Renal pelvis (tissue), 4 donors: ENCODE results near the gene THAP8. TPM values are rescaled to one million over a fixed set of nuclear protein-coding genes. Genes with fewer than 3 reads are reported as not detected.

Experiments used
- DNase-seq: peaks from one replicate; pipeline ENCODE4 v3.0.0-alpha.2; 2013
- polyA plus RNA-seq, 3 donors: library from polyadenylated mRNA; unstranded; fragments of 120-200 nt; gene quantifications; one replicate each; pipeline ENCODE4 v1.2.1, GENCODE V29; 2013; ENCODE audit not compliant: insufficient read length in 3 of 3

THAP8 gene
- polyA plus RNA-seq, 3 donors = 14.0 to 16.5 (median 15.6) TPM

DNA sequence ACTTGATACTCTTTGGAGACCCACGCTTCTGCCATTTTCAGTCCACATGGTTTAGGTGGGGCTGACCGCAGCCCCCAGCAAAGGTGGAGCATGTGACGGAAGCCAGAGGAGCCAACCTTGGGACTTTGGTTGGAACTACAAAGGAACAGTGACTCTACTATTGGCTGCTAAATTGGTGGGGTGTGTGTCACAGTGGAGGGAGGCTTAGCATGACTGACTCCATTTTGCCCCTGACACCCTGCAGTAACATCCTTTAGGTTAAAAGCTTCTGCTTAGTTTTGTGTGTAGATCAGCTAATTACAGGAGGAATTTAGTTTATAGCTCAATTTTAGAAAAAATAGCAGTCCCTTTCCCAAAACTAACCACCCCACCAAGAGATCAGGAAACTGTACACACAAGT, 52.5 kb downstream of the THAP8 start:
- no peak for DNase-seq

DNA sequence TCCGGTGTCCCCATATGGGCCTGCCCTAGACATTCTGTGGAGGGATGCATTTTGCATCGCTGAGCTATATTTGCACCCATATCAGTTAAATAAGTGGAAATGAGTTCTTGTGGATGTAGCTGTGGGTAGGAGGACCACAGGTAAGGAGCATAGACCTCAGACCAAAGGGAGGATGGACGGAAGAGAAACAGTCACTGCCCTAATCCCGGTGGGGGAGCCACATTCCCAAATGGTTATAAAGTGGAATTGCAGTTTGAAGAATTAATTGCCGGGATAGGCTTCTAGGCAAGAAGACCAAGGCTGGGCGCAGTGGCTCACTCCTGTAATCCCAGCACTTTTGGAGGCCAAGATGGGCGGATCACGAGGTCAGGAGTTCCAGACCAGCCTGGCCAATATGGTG, 57.3 kb downstream of the THAP8 start:
- DNase-seq = no peak

DNA sequence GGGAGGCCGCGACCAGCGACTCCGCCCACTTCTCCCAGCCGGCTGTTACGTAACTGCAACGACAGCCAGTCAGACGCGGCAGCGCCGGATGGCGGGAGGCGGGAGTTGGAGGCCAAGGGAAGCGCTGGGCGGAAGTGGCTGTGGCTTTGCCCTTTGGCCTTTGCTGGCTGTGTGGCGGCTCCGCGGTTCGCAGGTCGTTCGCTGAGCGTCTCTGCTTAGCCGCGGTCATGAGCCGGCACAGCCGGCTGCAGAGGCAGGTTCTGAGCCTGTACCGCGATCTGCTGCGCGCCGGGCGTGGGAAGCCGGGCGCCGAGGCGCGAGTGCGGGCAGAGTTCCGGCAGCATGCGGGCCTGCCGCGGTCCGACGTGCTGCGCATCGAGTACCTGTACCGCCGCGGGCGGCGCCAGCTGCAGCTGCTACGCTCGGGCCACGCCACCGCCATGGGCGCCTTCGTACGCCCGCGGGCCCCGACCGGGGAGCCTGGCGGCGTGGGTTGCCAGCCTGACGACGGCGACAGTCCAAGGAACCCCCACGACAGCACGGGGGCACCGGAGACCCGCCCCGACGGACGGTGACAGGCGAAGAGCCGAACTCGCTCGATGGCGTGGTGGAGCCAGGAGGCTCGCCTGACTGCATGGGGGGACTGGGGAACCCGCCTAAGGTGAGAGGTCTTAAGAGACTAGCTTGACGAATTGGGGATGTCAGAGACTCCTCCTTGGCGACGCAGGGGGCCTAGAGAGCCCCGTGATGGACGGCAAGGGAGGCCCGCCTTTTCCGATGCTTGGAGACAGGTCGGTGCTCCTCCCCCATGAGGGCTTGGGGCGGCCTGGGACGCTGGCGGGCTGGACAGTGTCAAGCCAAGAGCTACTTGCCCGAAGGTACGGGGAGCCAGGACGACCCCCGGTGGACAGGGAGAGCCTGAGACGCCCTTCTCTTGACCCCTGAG, 58.8 kb downstream of the THAP8 start, which contains the start of gene SDHAF1:
Gene SDHAF1, plus strand, starts transcription at position 141 of the 946 bp plus-strand sequence. Its CDS starts 87 bp downstream, at position 228.
- DNase-seq = peak; percentile 95

DNA sequence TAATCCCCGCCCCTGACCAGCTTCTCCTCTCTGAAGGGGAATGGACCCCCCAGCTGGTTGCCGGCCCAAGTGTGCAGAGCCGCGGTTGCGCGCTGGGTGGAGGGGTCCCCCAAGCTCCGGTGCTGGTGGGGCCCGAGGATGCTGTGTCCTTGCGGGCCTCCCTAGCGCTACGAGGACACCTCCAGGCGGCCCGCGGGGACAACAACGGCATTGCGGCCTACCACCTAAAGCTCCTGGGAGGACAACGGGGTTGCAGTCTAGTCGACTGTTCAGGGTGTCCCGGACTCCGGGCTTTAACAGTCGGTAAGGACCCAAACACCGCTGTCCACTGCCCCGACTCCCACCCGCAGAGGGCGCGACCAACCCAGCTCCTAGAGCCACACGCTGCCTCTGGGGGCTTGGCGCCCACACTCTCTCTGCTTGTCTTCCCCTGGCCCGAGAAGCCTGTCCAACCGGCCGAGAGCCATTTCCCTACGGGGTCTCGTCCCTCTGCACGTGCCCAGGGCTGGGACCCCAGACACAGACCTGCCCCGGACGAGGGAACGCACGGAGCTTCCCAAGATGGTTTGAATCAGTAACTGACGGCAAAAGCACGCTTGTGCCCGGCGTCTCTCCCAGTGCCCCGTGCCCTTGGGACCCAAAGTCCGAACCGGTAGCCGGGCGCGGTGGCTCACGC, 60.0 kb downstream of the THAP8 start:
- no peak for DNase-seq

DNA sequence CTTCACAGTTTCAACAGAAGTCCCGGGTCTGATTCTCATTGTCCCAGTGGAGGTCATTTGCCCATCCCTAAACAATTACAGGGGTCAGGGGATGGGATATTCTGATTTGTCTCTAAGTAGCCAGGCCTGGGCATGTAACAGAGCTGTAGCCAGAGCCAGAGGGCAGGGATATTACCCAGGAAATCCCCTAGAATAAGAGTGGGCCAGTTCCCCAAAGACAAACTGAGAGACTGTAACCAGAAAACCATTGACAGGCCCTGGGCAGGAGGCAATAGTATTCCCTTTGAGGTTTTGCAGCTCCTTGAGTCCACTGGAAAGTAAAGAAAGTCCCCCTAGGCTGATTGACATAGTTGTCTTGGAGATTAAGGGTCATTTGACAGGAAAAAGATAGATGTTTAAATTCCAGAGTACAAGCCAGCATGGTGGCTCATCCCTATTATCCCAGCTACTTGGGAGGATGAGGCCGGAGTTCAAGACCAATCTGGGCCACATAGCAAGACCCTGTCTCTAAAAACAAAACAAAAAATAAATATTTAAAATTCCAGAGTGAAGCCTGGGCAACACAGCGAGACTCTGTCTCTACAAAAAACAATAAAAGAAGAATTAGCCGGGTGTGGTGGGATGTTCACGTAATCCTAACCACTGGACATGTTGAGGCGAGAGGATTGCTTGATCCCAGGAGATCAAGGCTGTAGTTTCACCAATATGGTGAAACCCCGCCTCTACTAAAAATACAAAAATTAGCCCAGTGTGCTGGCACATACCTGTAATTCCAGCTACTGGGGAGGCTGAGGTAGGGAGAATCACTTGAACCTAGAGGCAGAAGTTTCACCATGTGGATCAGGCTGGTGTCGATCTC, 60.9 kb downstream of the THAP8 start:
- no peak for DNase-seq

DNA sequence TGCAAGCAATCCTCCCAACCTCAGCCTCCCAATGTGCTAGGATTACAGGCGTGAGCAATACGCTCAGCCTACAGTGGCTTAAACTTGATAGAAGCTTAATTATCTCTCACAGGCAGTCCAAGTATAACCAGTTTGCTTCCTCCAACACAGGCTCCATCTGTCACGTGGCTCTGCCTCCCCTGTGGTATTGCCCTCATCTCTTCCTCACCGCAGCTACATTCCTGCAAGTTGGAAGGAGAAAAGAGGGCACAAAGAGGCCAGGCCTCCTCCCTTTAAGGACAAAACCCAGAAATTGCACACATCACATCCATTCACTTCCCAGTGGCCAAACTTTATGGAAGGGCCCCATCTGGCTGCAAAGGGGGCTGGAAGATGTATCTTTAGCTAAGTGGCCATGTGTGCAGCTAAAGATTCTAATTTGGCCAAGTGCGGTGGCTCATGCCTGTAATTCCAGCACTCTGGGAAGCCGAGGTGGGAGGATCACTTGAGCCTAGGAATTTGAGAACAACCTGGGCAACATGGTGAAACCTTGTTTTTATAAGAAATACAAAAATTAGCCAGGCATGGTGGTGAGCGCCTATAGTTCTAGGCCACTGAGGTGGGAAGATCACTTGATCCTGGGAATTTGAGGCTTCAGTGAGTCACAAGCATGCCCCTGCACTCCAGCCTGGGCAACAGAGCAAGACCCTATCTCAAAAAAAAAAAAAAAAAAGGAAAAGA, 62.2 kb downstream of the THAP8 start:
- DNase-seq = no peak

DNA sequence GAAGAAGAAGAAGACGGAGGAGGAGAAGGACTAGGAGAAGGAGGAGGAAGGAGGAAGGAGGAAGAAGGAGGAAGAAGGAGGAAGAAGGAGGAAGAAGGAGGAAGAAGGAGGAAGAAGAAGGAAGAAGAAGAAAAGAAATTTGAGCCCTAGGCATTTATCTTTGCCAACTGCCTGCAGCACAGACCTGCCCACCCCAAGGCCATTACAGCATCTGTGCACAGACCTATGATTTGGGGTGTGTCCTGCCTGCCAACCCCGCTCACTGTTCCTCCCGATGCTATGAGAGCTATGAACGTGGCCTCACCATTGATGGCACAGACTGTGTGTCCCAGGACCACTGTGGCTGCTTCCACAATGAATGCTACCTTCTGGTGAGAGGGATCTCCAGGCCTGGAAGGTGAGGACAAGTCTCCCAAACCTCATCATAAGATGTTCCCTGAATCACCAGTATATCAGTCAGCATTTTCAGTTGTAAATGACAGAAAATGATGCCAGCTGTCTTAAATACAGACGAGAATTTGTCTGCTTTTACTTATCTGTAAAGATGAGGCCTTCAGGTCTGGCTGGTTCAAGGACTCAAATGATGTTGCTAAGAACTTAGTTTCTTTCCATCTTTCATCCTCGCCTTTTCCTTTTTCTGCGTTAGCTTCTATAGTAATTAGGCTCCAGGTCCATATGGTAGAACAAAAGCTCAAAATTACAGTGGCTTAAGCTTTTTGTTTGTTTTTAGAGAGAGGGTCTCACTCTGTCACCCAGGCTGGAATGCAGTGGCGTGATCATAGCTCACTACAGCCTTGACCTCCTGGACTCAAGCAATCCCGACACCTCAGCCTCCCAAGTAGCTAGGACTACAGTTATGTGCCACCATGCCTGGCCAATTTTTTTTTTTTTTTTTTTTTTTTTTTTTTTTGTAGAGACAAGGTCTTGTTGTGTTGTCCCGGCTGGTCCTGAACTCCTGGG, 63.0 kb downstream of the THAP8 start:
- no peak for DNase-seq

DNA sequence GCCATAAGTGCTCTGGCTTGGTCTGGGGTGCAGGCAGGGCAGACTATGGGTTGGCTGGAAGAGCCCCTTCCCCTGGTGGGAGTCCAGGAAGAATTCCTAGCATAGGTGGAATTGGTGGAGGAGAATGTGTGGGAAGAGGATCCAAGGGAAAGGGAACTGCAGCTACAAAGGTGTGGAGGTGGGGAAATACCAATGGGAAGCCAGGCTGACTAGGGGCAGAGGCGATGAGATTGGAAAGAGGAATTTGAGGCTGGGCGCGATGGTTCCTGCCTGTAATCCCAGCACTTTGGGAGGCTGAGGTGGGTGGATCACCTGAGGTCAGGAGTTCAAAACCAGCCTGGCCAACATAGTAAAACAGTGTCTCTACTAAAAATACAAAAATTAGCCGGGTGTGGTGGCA, 63.9 kb downstream of the THAP8 start:
- no peak for DNase-seq

DNA sequence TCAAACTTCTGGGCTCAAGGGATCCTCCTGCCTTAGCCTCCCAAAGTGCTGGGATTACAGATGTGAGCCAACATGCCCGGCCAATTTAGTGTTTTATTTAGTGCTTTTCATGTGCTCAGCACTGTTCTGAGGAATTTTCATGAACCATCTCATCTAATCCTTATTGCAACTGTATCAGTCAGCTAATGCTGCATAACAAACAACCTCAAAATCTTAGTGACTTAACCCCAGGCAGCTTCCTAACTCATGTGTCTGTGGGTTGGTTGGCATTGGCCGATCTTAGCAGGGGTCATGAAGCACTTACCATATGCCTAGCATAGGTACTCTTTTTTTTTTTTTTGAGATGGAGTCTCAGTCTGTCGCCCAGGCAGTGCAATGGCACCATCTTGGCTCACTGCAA, 65.3 kb downstream of the THAP8 start:
- no peak for DNase-seq

DNA sequence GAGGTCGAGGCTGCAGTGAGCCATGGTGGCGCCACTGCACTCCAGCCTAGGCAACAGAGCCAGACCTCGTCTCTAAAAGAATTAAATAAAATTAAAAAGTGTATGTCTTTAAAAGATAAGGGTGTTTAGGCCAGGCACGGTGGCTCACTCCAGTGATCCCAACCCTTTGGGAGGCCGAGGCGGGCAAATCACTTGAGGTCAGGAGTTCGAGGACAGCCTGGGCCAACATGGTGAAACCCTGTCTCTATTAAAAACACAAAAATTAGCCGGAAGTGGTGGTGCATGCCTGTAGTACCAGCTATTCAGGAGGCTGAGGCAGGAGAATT, 66.6 kb downstream of the THAP8 start:
- DNase-seq = no peak

DNA sequence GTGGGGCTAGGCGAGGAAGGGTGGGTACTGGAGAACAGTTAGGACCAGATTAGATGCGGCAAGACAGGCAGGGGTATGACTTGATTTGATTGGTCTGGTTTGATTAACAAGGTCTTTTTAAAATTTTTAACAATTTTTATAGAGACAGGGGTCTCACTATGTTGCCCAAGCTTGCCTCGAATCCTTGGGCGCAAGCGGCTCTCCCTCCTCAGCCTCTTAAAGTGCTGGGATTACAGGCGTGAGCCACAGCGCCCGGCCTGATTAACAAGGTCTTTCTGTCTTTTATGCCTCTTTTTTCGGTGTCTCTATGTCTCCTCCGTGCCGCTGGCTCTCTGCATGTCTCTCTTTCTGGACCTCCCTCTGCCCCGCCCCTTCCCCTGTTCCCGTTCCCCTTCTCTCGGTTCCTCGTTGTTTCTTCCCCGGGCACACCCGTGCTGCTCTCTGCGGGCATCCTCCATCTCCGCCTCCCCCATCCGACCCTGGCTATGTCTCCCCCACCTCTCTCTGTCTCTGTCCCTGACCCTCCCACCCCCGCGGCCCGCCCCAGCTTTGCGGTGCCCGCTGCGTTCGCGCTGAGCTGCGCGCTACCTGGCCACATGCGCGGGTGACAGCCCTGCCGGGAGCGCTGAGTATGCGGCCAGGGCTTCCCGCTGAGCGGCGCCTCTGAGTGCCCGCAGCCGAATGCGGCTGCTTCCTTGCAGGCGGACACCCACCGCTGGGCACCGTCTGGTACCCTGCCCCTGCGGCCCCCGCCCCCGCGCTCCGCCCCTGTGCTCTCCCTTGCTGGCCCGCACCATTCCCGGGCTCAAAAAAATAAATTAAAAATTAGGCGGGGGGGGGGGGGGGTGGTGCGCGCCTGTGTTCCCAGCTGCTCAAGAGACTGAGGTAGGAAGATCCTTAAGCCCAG, 67.2 kb downstream of the THAP8 start:
- no peak for DNase-seq

DNA sequence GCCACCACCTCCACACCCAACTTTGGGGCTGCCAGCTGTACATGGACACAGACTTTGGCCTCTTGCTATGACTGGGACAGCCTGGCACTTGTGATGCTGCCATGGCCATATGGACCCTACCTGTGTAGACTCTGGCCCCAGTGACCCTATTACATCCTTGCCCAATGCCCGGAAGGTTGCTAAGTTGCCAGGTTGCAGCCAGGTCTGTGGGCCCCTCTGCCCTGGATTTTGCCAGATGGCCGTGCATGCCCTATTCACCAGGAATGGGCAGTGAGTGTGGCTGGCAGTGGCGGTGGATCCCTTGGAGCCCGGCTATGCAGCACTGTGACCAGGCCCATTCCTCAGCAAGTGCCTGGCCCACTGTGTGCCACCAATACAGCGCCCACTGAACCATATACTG, 68.0 kb downstream of the THAP8 start:
- DNase-seq = no peak

Other genes starting within 250 kb of the THAP8 start
- gene PRODH2, start 241.4 kb downstream of the THAP8 start, polyA plus RNA-seq = 10 to 100 TPM; 41.4 to 52.5 (median 49.5) TPM
- 100 to 1,000 TPM; 145 to 223 (median 223) TPM for gene NPHS1, start 201.8 kb downstream of the THAP8 start, polyA plus RNA-seq
- gene KIRREL2, start 197.4 kb downstream of the THAP8 start, polyA plus RNA-seq = 10 to 100 TPM; 12.3 to 13.0 (median 12.7) TPM
- gene APLP1, start 185.7 kb downstream of the THAP8 start, polyA plus RNA-seq = 10 to 100 TPM; 26.6 to 29.2 (median 29.1) TPM
- 1 to 10 TPM; 2.9 to 4.5 (median 4.0) TPM for gene NFKBID, start 153.7 kb downstream of the THAP8 start, polyA plus RNA-seq
- 1 to 10 TPM; 2.5 to 5.2 (median 3.3) TPM for gene HCST, start 151.8 kb downstream of the THAP8 start, polyA plus RNA-seq
- 10 to 100 TPM in 1 of 3 donors, 1 to 10 TPM in 2; 9.5 to 14.6 (median 9.7) TPM for gene TYROBP, start 146.0 kb downstream of the THAP8 start, polyA plus RNA-seq
- 10 to 100 TPM; 11.8 to 16.7 (median 13.6) TPM for gene LRFN3, start 117.9 kb downstream of the THAP8 start, polyA plus RNA-seq
- gene SDHAF1, start 59.1 kb downstream of the THAP8 start, polyA plus RNA-seq = 10 to 100 TPM; 15.5 to 18.8 (median 17.4) TPM
- 10 to 100 TPM; 13.2 to 17.5 (median 15.5) TPM for gene SYNE4, start 45.5 kb downstream of the THAP8 start, polyA plus RNA-seq
- gene ALKBH6, start 40.1 kb downstream of the THAP8 start, polyA plus RNA-seq = 10 to 100 TPM; 17.6 to 19.3 (median 18.8) TPM
- gene CLIP3, start 21.4 kb downstream of the THAP8 start, polyA plus RNA-seq = 10 to 100 TPM; 51.3 to 60.9 (median 53.5) TPM
- 1 to 10 TPM; 4.9 to 6.8 (median 5.4) TPM for gene WDR62, start 612 bp upstream of the THAP8 start, polyA plus RNA-seq
- under 1 TPM in 1 of 3 donors, not detected in 2; 0.26 TPM for gene OVOL3, start 56.9 kb upstream of the THAP8 start, polyA plus RNA-seq
- 10 to 100 TPM; 53.4 to 61.7 (median 55.5) TPM for gene POLR2I, start 60.6 kb upstream of the THAP8 start, polyA plus RNA-seq
- 100 to 1,000 TPM; 110 to 149 (median 133) TPM for gene TBCB, start 61.2 kb upstream of the THAP8 start, polyA plus RNA-seq
- 100 to 1,000 TPM; 562 to 644 (median 592) TPM for gene CAPNS1, start 85.8 kb upstream of the THAP8 start, polyA plus RNA-seq
- 10 to 100 TPM; 21.8 to 34.1 (median 24.4) TPM for gene COX7A1, start 98.2 kb upstream of the THAP8 start, polyA plus RNA-seq
- gene ZNF565, start 160.4 kb upstream of the THAP8 start, polyA plus RNA-seq = 1 to 10 TPM; 5.8 to 8.5 (median 8.5) TPM
- gene ZNF146, start 160.8 kb upstream of the THAP8 start, polyA plus RNA-seq = 100 to 1,000 TPM; 114 to 132 (median 127) TPM